Liver (tissue), 9 donors: ENCODE data around the gene ACOXL. TPM values are rescaled to one million over a fixed set of nuclear protein-coding genes. Genes with fewer than 3 reads are reported as not detected.

Source experiments
- DNase-seq: peaks from one replicate; pipeline ENCODE4 v3.0.0-alpha.2; 2017; ENCODE audit warnings: low spot score
- H3K27ac ChIP-seq, 2 donors: one replicate each; pipeline ENCODE4 v1.7.0; 2013; ENCODE audit warnings: inconsistent platforms in 2 of 2, low read length in 2 of 2, control low read depth in 1 of 2, low read depth in 1 of 2, mild to moderate bottlenecking in 1 of 2
- H3K27me3 ChIP-seq, 4 donors: one replicate each; pipeline versions ENCODE4 v1.6.1 to v1.7.0; 2013; ENCODE audit warnings: low read length in 3 of 4, inconsistent platforms in 1 of 4, mild to moderate bottlenecking in 1 of 4, moderate library complexity in 1 of 4; ENCODE audit not compliant: control insufficient read depth in 4 of 4, insufficient read depth in 4 of 4
- H3K36me3 ChIP-seq, 4 donors: one replicate each; pipeline versions ENCODE4 v1.6.1 to v1.7.0; 2013; ENCODE audit warnings: low read length in 3 of 4, mild to moderate bottlenecking in 3 of 4, low read depth in 1 of 4, moderate library complexity in 1 of 4; ENCODE audit not compliant: control insufficient read depth in 4 of 4, insufficient read depth in 3 of 4
- H3K4me1 ChIP-seq, 4 donors: one replicate each; pipeline versions ENCODE4 v1.6.1 to v1.7.0; 2013; ENCODE audit warnings: low read length in 3 of 4, mild to moderate bottlenecking in 3 of 4, moderate library complexity in 1 of 4; ENCODE audit not compliant: control insufficient read depth in 4 of 4, insufficient read depth in 4 of 4
- H3K4me3 ChIP-seq, 3 donors: one replicate each; pipeline versions ENCODE4 v1.6.1 to v1.7.0; 2013; ENCODE audit warnings: low read length in 3 of 3, control low read depth in 1 of 3, low read depth in 1 of 3, mild to moderate bottlenecking in 1 of 3
- H3K9ac ChIP-seq, 2 donors: one replicate each; pipeline ENCODE4 v1.7.0; 2013; ENCODE audit warnings: low read length in 2 of 2, mild to moderate bottlenecking in 2 of 2, moderate library complexity in 2 of 2, control low read depth in 1 of 2, low read depth in 1 of 2
- H3K9me3 ChIP-seq, 4 donors: one replicate each; pipeline versions ENCODE4 v1.6.1 to v1.7.0; 2013; ENCODE audit warnings: low read length in 3 of 4; ENCODE audit not compliant: control insufficient read depth in 4 of 4
- EGR1 ChIP-seq, 2 donors: IDR thresholded peaks; 2 replicates each; pipeline ENCODE4 v1.6.1; 2016 to 2018; ENCODE audit warnings: antibody characterized with exemption in 2 of 2, low read depth in 2 of 2
- FOXA1 ChIP-seq: IDR thresholded peaks from 2 replicates; pipeline ENCODE4 v1.6.1; 2016; ENCODE audit warnings: antibody characterized with exemption
- FOXA2 ChIP-seq: IDR thresholded peaks from 2 replicates; pipeline ENCODE4 v1.6.1; 2016; ENCODE audit warnings: antibody characterized with exemption
- GABPA ChIP-seq, 2 donors: IDR thresholded peaks in 1 of 2; conservative IDR thresholded peaks in 1 of 2; 2 replicates each; pipeline ENCODE4 v1.6.1; 2016; ENCODE audit warnings: antibody characterized with exemption in 2 of 2, mild to moderate bottlenecking in 1 of 2, moderate library complexity in 1 of 2
- HNF4A ChIP-seq, 2 donors: conservative IDR thresholded peaks; 2 replicates each; pipeline ENCODE4 v1.6.1; 2016; ENCODE audit warnings: antibody characterized with exemption in 2 of 2, mild to moderate bottlenecking in 2 of 2
- HNF4G ChIP-seq: IDR thresholded peaks from 2 replicates; pipeline ENCODE4 v1.6.1; 2016; ENCODE audit warnings: antibody characterized with exemption
- JUND ChIP-seq, 2 donors: IDR thresholded peaks; 2 replicates each; pipeline ENCODE4 v1.6.1; 2016; ENCODE audit warnings: antibody characterized with exemption in 2 of 2
- NR2F2 ChIP-seq: IDR thresholded peaks from 2 replicates; pipeline ENCODE4 v1.6.1; 2016; ENCODE audit warnings: antibody characterized with exemption
- RXRA ChIP-seq, 2 donors: IDR thresholded peaks; 2 replicates each; pipeline ENCODE4 v1.6.1; 2017 to 2018; ENCODE audit warnings: antibody characterized with exemption in 2 of 2, mild to moderate bottlenecking in 1 of 2
- SP1 ChIP-seq: IDR thresholded peaks from 2 replicates; pipeline ENCODE4 v1.6.1; 2018; ENCODE audit warnings: antibody characterized with exemption, mild to moderate bottlenecking
- TAF1 ChIP-seq: conservative IDR thresholded peaks from 2 replicates; pipeline ENCODE4 v1.6.1; 2016; ENCODE audit warnings: antibody characterized with exemption, mild to moderate bottlenecking
- YY1 ChIP-seq: IDR thresholded peaks from 2 replicates; pipeline ENCODE4 v1.6.1; 2016; ENCODE audit warnings: antibody characterized with exemption, mild to moderate bottlenecking
- WGBS: extraction: QIAGEN DNeasy Blood & Tissue Kit; methylation state at CpG from one replicate; pipeline ENCODE4 v1.1.7; 2013; 5-methylcytosine and 5-hydroxymethylcytosine counted together
- polyA plus RNA-seq, 2 donors: library from polyadenylated mRNA; stranded (reverse) in 1 of 2; unstranded in 1 of 2; fragments of 200-250 nt in 1 of 2; fragments of >200 nt in 1 of 2; fragmentation: Nextera tagmentation in 1 of 2; extraction: Ambion mirVana in 1 of 2; gene quantifications; one replicate each; pipeline versions ENCODE4 v1.2.1 to v1.2.3, GENCODE V29; 2013 to 2015
- total RNA-seq, 2 donors: library from RNA; depleted of rRNA; stranded (reverse); fragments of >200 nt; gene quantifications; one replicate each; pipeline ENCODE4 v1.2.3, GENCODE V29; 2014
- TF ChIP-seq, protein P1 (sequence below): IDR thresholded peaks from 2 replicates; pipeline ENCODE4 v1.6.1; 2016; ENCODE audit warnings: antibody characterized with exemption
- TF ChIP-seq, protein P2 (sequence below): IDR thresholded peaks from 2 replicates; pipeline ENCODE4 v1.6.1; 2016; ENCODE audit warnings: antibody characterized with exemption
- TF ChIP-seq, protein P3 (sequence below): IDR thresholded peaks from 2 replicates; pipeline ENCODE4 v1.6.1; 2016; ENCODE audit warnings: antibody characterized with exemption, mild to moderate bottlenecking
- TF ChIP-seq, protein P4 (sequence below): fragments of 150-350 bp; IDR thresholded peaks from 2 replicates; pipeline ENCODE4 v1.5.1; 2017; ENCODE audit warnings: improper control_type of control experiment, low read depth, low read length; ENCODE audit not compliant: missing input control
- TF ChIP-seq, protein P5 (sequence below): IDR thresholded peaks from 2 replicates; pipeline ENCODE4 v1.6.1; 2016; ENCODE audit warnings: antibody characterized with exemption
- donor health status: healthy.
- donor health status: healthy.
- donor health status: healthy.
- donor health status: healthy.
- donor health status: healthy.

The ACOXL gene
- total and polyA plus RNA-seq, 4 donors = 0.07 TPM; not detected in 3

DNA sequence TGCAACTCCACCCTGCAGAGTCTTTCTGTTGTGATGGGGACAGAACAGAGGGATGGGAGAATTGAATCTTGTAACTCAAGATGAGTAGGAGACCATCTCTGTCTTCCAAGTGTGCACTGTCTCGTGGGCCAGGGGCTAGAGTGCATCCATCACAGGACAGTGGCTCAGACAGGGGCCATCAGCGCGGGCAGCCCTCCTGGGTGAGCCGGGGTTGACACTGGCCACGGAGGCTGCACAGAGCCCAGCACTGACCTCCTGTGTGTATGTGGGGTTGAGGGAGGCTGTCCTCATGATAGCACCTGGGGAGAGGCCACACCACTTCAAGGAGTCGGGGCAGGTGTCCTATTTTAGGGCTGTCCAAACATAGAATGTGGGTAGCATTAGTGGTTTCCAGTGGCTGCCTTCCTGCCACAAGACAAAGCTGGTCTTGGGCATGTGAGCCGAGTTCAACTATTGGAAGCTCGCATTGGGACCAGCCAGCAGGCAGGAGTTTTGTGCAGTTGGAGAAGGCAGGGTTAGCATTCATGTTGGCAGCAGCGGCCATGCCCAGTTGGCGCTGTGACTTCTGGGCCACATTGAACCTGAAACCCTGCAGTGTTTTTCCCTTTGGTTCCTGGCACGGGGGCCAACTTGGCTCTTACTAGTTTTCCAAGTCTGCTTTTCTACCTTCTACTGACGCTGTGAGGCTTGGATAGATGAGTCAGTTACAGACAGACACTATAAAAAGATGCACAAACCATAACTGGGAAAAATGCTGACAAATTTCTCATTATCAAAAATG lies 45.3 kb downstream of the ACOXL start:
- Histone ChIP-seq H3K9ac (no peak overlapping the region), H3K27me3 (no peaks in the 10 kb centered on the region), H3K4me1 (peaks cover 2 to 11% (median 6%) of the 10 kb centered on the region in 4 donors), H3K4me3 (no peak overlapping the region), H3K27ac (no peak overlapping the region), H3K9me3 (no peaks in the 10 kb centered on the region), H3K36me3 (no peaks in the 10 kb centered on the region)
- no peak for TF ChIP-seq TAF1
- TF ChIP-seq, protein P1, sequence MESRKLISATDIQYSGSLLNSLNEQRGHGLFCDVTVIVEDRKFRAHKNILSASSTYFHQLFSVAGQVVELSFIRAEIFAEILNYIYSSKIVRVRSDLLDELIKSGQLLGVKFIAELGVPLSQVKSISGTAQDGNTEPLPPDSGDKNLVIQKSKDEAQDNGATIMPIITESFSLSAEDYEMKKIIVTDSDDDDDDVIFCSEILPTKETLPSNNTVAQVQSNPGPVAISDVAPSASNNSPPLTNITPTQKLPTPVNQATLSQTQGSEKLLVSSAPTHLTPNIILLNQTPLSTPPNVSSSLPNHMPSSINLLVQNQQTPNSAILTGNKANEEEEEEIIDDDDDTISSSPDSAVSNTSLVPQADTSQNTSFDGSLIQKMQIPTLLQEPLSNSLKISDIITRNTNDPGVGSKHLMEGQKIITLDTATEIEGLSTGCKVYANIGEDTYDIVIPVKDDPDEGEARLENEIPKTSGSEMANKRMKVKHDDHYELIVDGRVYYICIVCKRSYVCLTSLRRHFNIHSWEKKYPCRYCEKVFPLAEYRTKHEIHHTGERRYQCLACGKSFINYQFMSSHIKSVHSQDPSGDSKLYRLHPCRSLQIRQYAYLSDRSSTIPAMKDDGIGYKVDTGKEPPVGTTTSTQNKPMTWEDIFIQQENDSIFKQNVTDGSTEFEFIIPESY = no peak
- TF ChIP-seq, protein P2, sequence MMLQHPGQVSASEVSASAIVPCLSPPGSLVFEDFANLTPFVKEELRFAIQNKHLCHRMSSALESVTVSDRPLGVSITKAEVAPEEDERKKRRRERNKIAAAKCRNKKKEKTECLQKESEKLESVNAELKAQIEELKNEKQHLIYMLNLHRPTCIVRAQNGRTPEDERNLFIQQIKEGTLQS = no peak
- TF ChIP-seq, protein P3, sequence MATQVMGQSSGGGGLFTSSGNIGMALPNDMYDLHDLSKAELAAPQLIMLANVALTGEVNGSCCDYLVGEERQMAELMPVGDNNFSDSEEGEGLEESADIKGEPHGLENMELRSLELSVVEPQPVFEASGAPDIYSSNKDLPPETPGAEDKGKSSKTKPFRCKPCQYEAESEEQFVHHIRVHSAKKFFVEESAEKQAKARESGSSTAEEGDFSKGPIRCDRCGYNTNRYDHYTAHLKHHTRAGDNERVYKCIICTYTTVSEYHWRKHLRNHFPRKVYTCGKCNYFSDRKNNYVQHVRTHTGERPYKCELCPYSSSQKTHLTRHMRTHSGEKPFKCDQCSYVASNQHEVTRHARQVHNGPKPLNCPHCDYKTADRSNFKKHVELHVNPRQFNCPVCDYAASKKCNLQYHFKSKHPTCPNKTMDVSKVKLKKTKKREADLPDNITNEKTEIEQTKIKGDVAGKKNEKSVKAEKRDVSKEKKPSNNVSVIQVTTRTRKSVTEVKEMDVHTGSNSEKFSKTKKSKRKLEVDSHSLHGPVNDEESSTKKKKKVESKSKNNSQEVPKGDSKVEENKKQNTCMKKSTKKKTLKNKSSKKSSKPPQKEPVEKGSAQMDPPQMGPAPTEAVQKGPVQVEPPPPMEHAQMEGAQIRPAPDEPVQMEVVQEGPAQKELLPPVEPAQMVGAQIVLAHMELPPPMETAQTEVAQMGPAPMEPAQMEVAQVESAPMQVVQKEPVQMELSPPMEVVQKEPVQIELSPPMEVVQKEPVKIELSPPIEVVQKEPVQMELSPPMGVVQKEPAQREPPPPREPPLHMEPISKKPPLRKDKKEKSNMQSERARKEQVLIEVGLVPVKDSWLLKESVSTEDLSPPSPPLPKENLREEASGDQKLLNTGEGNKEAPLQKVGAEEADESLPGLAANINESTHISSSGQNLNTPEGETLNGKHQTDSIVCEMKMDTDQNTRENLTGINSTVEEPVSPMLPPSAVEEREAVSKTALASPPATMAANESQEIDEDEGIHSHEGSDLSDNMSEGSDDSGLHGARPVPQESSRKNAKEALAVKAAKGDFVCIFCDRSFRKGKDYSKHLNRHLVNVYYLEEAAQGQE = no peak
- TF ChIP-seq FOXA2 = no peak
- TF ChIP-seq HNF4A (conservative IDR thresholded peaks at IDR 0.05) = no peak
- no peak for TF ChIP-seq FOXA1
- no peak for TF ChIP-seq EGR1 (IDR thresholded peaks at IDR 0.05; ENCODE audit: low read depth in 2 of 2)
- no peak for TF ChIP-seq RXRA (IDR thresholded peaks at IDR 0.05)
- TF ChIP-seq NR2F2 = no peak
- TF ChIP-seq, protein P4, sequence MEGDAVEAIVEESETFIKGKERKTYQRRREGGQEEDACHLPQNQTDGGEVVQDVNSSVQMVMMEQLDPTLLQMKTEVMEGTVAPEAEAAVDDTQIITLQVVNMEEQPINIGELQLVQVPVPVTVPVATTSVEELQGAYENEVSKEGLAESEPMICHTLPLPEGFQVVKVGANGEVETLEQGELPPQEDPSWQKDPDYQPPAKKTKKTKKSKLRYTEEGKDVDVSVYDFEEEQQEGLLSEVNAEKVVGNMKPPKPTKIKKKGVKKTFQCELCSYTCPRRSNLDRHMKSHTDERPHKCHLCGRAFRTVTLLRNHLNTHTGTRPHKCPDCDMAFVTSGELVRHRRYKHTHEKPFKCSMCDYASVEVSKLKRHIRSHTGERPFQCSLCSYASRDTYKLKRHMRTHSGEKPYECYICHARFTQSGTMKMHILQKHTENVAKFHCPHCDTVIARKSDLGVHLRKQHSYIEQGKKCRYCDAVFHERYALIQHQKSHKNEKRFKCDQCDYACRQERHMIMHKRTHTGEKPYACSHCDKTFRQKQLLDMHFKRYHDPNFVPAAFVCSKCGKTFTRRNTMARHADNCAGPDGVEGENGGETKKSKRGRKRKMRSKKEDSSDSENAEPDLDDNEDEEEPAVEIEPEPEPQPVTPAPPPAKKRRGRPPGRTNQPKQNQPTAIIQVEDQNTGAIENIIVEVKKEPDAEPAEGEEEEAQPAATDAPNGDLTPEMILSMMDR = no peak
- no peak for TF ChIP-seq HNF4G
- WGBS = 89% methylated on average over 12 of the region's 12 CpGs
- DNase-seq = no peak

DNA sequence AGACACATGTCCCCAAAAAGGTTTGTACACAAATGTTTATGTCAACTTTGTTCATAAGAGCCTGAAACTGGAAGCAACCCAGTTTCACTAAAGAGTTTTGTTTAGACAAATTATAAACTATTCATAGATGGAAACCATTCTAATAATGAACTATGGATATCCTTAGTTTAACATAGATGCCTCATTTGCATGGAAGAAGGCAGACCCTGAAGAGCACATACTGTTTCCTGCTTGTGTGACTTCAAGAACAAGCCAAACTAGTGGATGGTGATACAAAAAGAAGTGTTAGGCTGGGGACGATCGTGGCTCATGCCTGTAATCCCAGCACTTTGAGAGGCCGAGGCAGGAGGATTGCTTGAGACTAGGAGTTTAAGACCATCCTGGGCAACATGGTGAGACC lies 48.1 kb downstream of the ACOXL start:
- no peak overlapping the region for H3K4me3 ChIP-seq
- no peaks in the 10 kb centered on the region for H3K36me3 ChIP-seq
- WGBS = 89% methylated on average over 3 of the region's 3 CpGs
- H3K4me1 ChIP-seq = no peaks in the 10 kb centered on the region
- H3K9me3 ChIP-seq = peaks cover 0 to 1% (median 0%) of the 10 kb centered on the region in 4 donors
- peaks cover 0 to 2% (median 0%) of the 10 kb centered on the region in 4 donors for H3K27me3 ChIP-seq
- no peak overlapping the region for H3K9ac ChIP-seq
- DNase-seq = no peak
- H3K27ac ChIP-seq = no peak overlapping the region
- TF ChIP-seq, protein P5, sequence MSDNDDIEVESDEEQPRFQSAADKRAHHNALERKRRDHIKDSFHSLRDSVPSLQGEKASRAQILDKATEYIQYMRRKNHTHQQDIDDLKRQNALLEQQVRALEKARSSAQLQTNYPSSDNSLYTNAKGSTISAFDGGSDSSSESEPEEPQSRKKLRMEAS = no peak
- TF ChIP-seq SP1 (no peak), JUND (IDR thresholded peaks at IDR 0.05) (no peak), TAF1 (no peak), YY1 (no peak), HNF4A (conservative IDR thresholded peaks at IDR 0.05) (no peak), FOXA2 (no peak), HNF4G (no peak), GABPA (IDR thresholded peaks at IDR 0.05 in 1 of 2, conservative IDR thresholded peaks at IDR 0.05 in 1 of 2) (no peak)
- TF ChIP-seq, protein P2 = no peak
- TF ChIP-seq, protein P4 = no peak
- TF ChIP-seq, protein P1 = no peak
